ENCODE measurements around the gene SYT2. TPM values are rescaled to one million over a fixed set of nuclear protein-coding genes. Genes with fewer than 3 reads are reported as not detected.

SYT2 gene
- total RNA-seq, 1 donor, result under 0.01 TPM

DNA sequence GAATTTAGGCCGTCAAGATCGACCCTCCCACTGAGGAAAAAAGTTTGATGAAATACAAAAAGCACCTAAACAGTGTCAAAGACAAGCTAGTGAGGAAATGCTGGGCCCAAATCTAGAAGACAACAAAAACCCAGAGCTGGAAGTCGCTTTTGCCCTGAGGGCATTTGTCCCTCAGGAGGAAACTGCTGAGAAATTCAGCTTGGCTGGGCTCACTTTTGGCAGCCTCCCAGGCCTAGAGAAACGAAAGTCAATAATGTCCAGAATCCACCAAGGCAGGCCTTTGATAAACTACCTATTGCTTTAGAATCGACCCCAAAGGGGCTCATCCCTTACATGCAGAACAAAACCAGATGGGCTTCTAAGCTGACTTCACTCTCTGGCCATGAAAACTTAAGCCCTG, 38.9 kb downstream of the SYT2 start:
- Histone ChIP-seq H3K4me1 (ENCODE audit: insufficient read depth, low read length) (no peaks in the 10 kb centered on the region), H3K4me3 (ENCODE audit: low read length) (no peak overlapping the region), H3K27me3 (ENCODE audit: insufficient read depth, low read length) (no peaks in the 10 kb centered on the region), H3K9me3 (ENCODE audit: low read depth, low read length) (no peaks in the 10 kb centered on the region)

DNA sequence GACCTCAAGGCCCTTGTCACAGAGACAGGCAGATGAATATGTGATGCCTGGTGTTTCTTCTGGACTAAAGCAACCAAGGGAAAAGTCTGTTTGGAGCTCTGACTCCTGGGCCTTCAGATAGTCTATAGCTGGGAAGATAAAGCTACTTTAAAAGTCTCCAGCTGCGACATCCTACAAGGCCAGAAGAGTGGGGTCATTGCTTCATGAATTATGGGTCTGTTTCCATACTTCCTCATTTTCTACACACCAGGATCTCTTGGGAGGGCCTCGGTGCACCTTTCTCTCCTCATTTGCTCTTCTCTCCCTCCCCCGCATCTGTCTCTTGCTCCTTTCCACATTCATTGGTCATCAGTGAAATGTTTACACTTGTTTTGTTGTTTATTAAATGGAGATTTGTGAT, 44.8 kb downstream of the SYT2 start:
- Histone ChIP-seq H3K4me1 (ENCODE audit: insufficient read depth, low read length) (no peaks in the 10 kb centered on the region), H3K4me3 (ENCODE audit: low read length) (no peak overlapping the region), H3K27me3 (ENCODE audit: insufficient read depth, low read length) (peaks cover 31% of the 10 kb centered on the region), H3K9me3 (ENCODE audit: low read depth, low read length) (no peaks in the 10 kb centered on the region)

GRCh38 chr1:202664083-202664482, 46.2 kb downstream of the SYT2 start:
- Histone ChIP-seq H3K4me3 (ENCODE audit: low read length) (no peak overlapping the region), H3K4me1 (ENCODE audit: insufficient read depth, low read length) (no peaks in the 10 kb centered on the region), H3K27me3 (ENCODE audit: insufficient read depth, low read length) (peaks cover 43% of the 10 kb centered on the region), H3K9me3 (ENCODE audit: low read depth, low read length) (no peaks in the 10 kb centered on the region)

- Histone ChIP-seq H3K4me1 (ENCODE audit: insufficient read depth, low read length) (no peaks in the 10 kb centered on the region), H3K4me3 (ENCODE audit: low read length) (no peak overlapping the region), H3K9me3 (ENCODE audit: low read depth, low read length) (no peaks in the 10 kb centered on the region), H3K27me3 (ENCODE audit: insufficient read depth, low read length) (peaks cover 47% of the 10 kb centered on the region)
Measured at GRCh38 chr1:202663131-202663530, 47.1 kb downstream of the SYT2 start.

DNA sequence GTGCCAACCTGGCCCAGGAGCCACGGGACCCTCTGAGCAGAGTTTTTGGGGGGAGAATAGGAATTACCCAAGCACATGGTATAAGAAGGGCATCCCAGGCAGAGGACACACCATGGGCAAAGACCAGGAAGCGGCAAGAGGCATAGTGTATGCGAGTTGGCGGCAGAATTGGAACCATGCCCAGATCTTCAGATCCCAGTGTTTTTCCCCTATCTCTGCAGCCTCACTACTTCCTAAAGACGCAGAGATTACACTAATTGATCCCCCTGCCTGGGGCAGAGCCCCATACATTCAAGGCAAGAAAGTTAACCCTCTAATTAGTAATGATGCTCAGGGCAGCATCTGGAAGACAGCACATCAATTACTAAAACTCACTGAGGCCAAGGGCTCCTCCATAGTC, 48.2 kb downstream of the SYT2 start:
- peaks cover 50% of the 10 kb centered on the region for H3K27me3 ChIP-seq (ENCODE audit: insufficient read depth, low read length)
- no peaks in the 10 kb centered on the region for H3K9me3 ChIP-seq (ENCODE audit: low read depth, low read length)
- H3K4me1 ChIP-seq (ENCODE audit: insufficient read depth, low read length), result no peaks in the 10 kb centered on the region
- no peak overlapping the region for H3K4me3 ChIP-seq (ENCODE audit: low read length)

GRCh38 chr1:202661136-202661845, 49.0 kb downstream of the SYT2 start:
- H3K9me3 ChIP-seq (ENCODE audit: low read depth, low read length), result no peaks in the 10 kb centered on the region
- H3K4me1 ChIP-seq (ENCODE audit: insufficient read depth, low read length), result no peaks in the 10 kb centered on the region
- peaks cover 58% of the 10 kb centered on the region for H3K27me3 ChIP-seq (ENCODE audit: insufficient read depth, low read length)
- no peak overlapping the region for H3K4me3 ChIP-seq (ENCODE audit: low read length)

DNA sequence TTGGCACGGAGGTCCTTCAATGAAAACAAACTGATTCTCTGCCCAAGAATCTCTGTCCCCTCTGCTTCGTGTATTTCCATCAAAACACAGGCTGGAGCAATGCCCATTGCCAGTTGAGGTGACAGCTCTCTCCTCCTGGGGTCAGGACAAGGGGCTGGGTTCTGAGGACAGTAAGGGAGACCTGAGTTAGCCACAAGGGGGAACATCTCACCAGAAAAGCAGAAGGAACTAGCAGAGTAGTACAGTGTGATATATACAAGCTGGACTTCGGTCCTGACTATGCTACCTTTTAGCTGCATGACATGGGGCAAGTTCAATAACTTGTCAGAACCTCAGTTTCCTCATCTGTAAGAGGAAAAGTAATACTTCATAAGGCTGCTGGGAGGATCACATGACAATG, 50.3 kb downstream of the SYT2 start:
- Histone ChIP-seq H3K9me3 (ENCODE audit: low read depth, low read length) (no peaks in the 10 kb centered on the region), H3K4me3 (ENCODE audit: low read length) (no peak overlapping the region), H3K27me3 (ENCODE audit: insufficient read depth, low read length) (peaks cover 71% of the 10 kb centered on the region), H3K4me1 (ENCODE audit: insufficient read depth, low read length) (no peaks in the 10 kb centered on the region)

GRCh38 chr1:202659541-202659940, 50.7 kb downstream of the SYT2 start:
- H3K9me3 ChIP-seq (ENCODE audit: low read depth, low read length), result no peaks in the 10 kb centered on the region
- H3K4me1 ChIP-seq (ENCODE audit: insufficient read depth, low read length), result no peaks in the 10 kb centered on the region
- peaks cover 74% of the 10 kb centered on the region for H3K27me3 ChIP-seq (ENCODE audit: insufficient read depth, low read length)
- no peak overlapping the region for H3K4me3 ChIP-seq (ENCODE audit: low read length)

GRCh38 chr1:202658769-202659168, 51.5 kb downstream of the SYT2 start:
- no peak overlapping the region for H3K4me3 ChIP-seq (ENCODE audit: low read length)
- H3K9me3 ChIP-seq (ENCODE audit: low read depth, low read length), result no peaks in the 10 kb centered on the region
- peaks cover 78% of the 10 kb centered on the region for H3K27me3 ChIP-seq (ENCODE audit: insufficient read depth, low read length)
- H3K4me1 ChIP-seq (ENCODE audit: insufficient read depth, low read length), result no peaks in the 10 kb centered on the region

GRCh38 chr1:202658251-202658759, 51.9 kb downstream of the SYT2 start:
- H3K27me3 ChIP-seq (ENCODE audit: insufficient read depth, low read length), result peaks cover 78% of the 10 kb centered on the region
- H3K4me1 ChIP-seq (ENCODE audit: insufficient read depth, low read length), result no peaks in the 10 kb centered on the region
- no peaks in the 10 kb centered on the region for H3K9me3 ChIP-seq (ENCODE audit: low read depth, low read length)
- no peak overlapping the region for H3K4me3 ChIP-seq (ENCODE audit: low read length)

- H3K27me3 ChIP-seq (ENCODE audit: insufficient read depth, low read length), result peaks cover 78% of the 10 kb centered on the region
- H3K4me1 ChIP-seq (ENCODE audit: insufficient read depth, low read length), result no peaks in the 10 kb centered on the region
- H3K4me3 ChIP-seq (ENCODE audit: low read length), result no peak overlapping the region
- H3K9me3 ChIP-seq (ENCODE audit: low read depth, low read length), result no peaks in the 10 kb centered on the region
Measured at GRCh38 chr1:202656951-202657646, 53.2 kb downstream of the SYT2 start.

DNA sequence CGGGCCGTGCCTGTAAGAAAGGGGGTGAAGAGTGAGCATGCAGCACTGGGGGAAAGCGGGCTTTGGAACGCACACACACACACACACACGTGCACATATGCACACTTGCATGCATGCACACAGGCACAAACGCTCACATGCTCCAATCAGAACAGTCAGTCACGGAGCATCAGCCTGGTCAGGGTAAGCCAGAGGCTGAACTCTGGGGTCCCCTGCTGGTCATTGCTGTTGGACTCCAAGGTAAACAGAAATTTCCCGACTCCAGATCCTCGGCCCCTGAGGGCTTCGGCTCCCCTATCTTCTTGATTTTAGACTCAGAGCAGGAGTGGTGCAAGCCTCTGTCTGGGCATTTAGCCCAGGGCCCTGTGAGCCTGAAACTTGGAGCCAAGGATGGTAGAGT, 54.2 kb downstream of the SYT2 start:
- Histone ChIP-seq H3K9me3 (ENCODE audit: low read depth, low read length) (no peaks in the 10 kb centered on the region), H3K4me1 (ENCODE audit: insufficient read depth, low read length) (no peaks in the 10 kb centered on the region), H3K4me3 (ENCODE audit: low read length) (no peak overlapping the region), H3K27me3 (ENCODE audit: insufficient read depth, low read length) (peaks cover 77% of the 10 kb centered on the region)

GRCh38 chr1:202654079-202654478, 56.2 kb downstream of the SYT2 start:
- Histone ChIP-seq H3K4me1 (ENCODE audit: insufficient read depth, low read length) (no peaks in the 10 kb centered on the region), H3K27me3 (ENCODE audit: insufficient read depth, low read length) (peaks cover 76% of the 10 kb centered on the region), H3K4me3 (ENCODE audit: low read length) (no peak overlapping the region), H3K9me3 (ENCODE audit: low read depth, low read length) (no peaks in the 10 kb centered on the region)

- Histone ChIP-seq H3K27me3 (ENCODE audit: insufficient read depth, low read length) (peaks cover 90% of the 10 kb centered on the region), H3K4me3 (ENCODE audit: low read length) (no peak overlapping the region), H3K4me1 (ENCODE audit: insufficient read depth, low read length) (no peaks in the 10 kb centered on the region), H3K9me3 (ENCODE audit: low read depth, low read length) (no peaks in the 10 kb centered on the region)
Measured at GRCh38 chr1:202649553-202650392, 60.5 kb downstream of the SYT2 start.

DNA sequence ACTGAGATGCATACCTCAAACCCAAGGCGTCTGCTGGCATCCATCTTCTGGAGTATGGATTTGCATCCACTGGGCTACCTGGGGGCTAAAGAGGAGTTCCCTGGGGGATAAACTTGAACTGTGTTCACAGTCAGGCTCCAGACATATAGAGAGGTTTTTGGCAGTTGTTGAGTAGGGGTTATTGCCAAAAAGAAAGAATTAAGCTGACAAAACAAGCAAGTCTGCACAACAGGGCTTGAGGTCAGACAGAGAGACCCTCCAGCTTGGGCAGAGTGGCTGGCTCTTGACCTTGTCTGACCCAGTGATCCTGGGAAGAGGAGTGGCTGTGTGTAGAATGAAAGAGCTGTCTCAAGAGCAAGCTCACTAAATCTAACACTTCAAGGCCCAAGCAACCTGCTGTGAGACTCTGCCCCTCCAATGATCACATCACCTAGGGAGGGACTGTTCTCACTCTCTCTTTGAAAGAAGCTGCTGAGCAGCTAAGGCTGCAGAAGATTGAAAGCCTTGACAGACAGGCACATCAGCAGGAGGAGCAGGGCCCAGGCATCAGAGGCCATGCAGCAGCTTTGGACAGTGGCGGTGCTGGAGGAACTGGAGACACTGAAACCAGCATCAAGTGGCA, 61.5 kb downstream of the SYT2 start:
- Histone ChIP-seq H3K4me3 (ENCODE audit: low read length) (no peak overlapping the region), H3K4me1 (ENCODE audit: insufficient read depth, low read length) (peaks cover 3% of the 10 kb centered on the region), H3K27me3 (ENCODE audit: insufficient read depth, low read length) (peaks cover 91% of the 10 kb centered on the region), H3K9me3 (ENCODE audit: low read depth, low read length) (no peaks in the 10 kb centered on the region)

All from mononuclear cell (primary cell).